NT2/D1 (cell line): Measurements from ENCODE around the gene NAT14.

ENCODE experiments used
- SUZ12 ChIP-seq: IDR thresholded peaks from 2 replicates; pipeline ENCODE4 v1.6.1; 2011; ENCODE audit not compliant: insufficient read length, insufficient read depth; ENCODE audit errors: extremely low read depth
- YY1 ChIP-seq: IDR thresholded peaks from 2 replicates; pipeline ENCODE4 v1.6.1; 2011; ENCODE audit not compliant: insufficient read length, insufficient read depth

GRCh38 chr19:55498246-55498840, 13.4 kb downstream of the NAT14 start:
- TF ChIP-seq SUZ12 (no peak), YY1 (no peak)
